HepG2 (cell line): Measurements from ENCODE around the gene CDC42BPG.

ENCODE experiments used
- POLR2A ChIP-seq, 2 experiments: IDR thresholded peaks; 2 replicates each; pipeline ENCODE4 v1.6.1; 2011; ENCODE audit warnings: low read depth in 2 of 2, low read length in 2 of 2, mild to moderate bottlenecking in 1 of 2, moderate library complexity in 1 of 2; ENCODE audit not compliant: insufficient read depth in 1 of 2
- SP2 ChIP-seq: sonication (generic); formaldehyde crosslinking; IDR thresholded peaks from 2 replicates; pipeline ENCODE4 v1.5.1; 2020; ENCODE audit warnings: mild to moderate bottlenecking, missing genetic modification reagents

GRCh38 chr11:64890522-64890939 is 46.1 kb upstream of the CDC42BPG start:
- no peak for TF ChIP-seq SP2 (CRISPR knock-in tag)
- TF ChIP-seq POLR2A (IDR thresholded peaks at IDR 0.05; ENCODE audit: insufficient read depth in 1 of 2, low read depth in 2 of 2, low read length in 2 of 2), result no peak
